ENCODE measurements around the gene PDZRN3. TPM values are rescaled to one million over a fixed set of nuclear protein-coding genes. Genes with fewer than 3 reads are reported as not detected.

Gene PDZRN3
- total and polyA plus RNA-seq, 2 experiments from 2014 or later, result 22.3 to 35.6 TPM

- 55 to 66% methylated on average over 2 of the region's 2 CpGs for WGBS, 2 experiments (ENCODE audit: low coverage in 1 of 2, low lambda C conversion rate in 2 of 2, missing lambda C conversion rate in 2 of 2)
- no peaks in the 10 kb centered on the region for H3K9me3 ChIP-seq (ENCODE audit: low read depth)
- H3K36me3 ChIP-seq (ENCODE audit: low read depth), result no peaks in the 10 kb centered on the region; the same call in 1 of the 2 replicates
- no peak overlapping the region for H3K27ac ChIP-seq
- H3K79me2 ChIP-seq (ENCODE audit: insufficient read depth), result peaks cover 91% of the 10 kb centered on the region
- DNase-seq, result no peak
- peaks cover 18% of the 10 kb centered on the region for H3K4me1 ChIP-seq (ENCODE audit: insufficient read depth)
- H2AFZ ChIP-seq, result no peak overlapping the region
- H3K9me2 ChIP-seq (ENCODE audit: insufficient read depth), result no peaks in the 10 kb centered on the region
- in situ Hi-C loops (cut with MboI), result no loop called here
- H4K20me1 ChIP-seq (ENCODE audit: insufficient read depth), result no peaks in the 10 kb centered on the region
- no peak overlapping the region for H3K9ac ChIP-seq
- peaks cover 19% of the 10 kb centered on the region for H3F3A ChIP-seq (ENCODE audit: insufficient read depth)
- H3K27me3 ChIP-seq (replicated peaks; ENCODE audit: insufficient read depth), result no peaks in the 10 kb centered on the region
- H3K4me3 ChIP-seq, result no peak overlapping the region
- H3K4me2 ChIP-seq (ENCODE audit: unreplicated experiment), result no peak overlapping the region
- TF ChIP-seq EZH2 (IDR thresholded peaks at IDR 0.05; ENCODE audit: insufficient read depth, poor library complexity, severe bottlenecking) (no peak), EZH2phosphoT487 (IDR thresholded peaks at IDR 0.05; ENCODE audit: insufficient read depth, low read depth) (no peak)
Measured at GRCh38 chr3:73538486-73538885, 86.3 kb downstream of the PDZRN3 start.

GRCh38 chr3:73536952-73537351, 87.8 kb downstream of the PDZRN3 start:
- Histone ChIP-seq H3K36me3 (ENCODE audit: low read depth) (no peaks in the 10 kb centered on the region; the same call in 1 of the 2 replicates), H2AFZ (no peak overlapping the region), H3K27me3 (replicated peaks; ENCODE audit: insufficient read depth) (no peaks in the 10 kb centered on the region), H3K4me3 (no peak overlapping the region), H3K9me2 (ENCODE audit: insufficient read depth) (no peaks in the 10 kb centered on the region), H3K4me1 (ENCODE audit: insufficient read depth) (peaks cover 17% of the 10 kb centered on the region), H4K20me1 (ENCODE audit: insufficient read depth) (no peaks in the 10 kb centered on the region), H3K9me3 (ENCODE audit: low read depth) (no peaks in the 10 kb centered on the region), H3K4me2 (ENCODE audit: unreplicated experiment) (no peak overlapping the region), H3K9ac (no peak overlapping the region), H3F3A (ENCODE audit: insufficient read depth) (peaks cover 19% of the 10 kb centered on the region), H3K27ac (no peak overlapping the region), H3K79me2 (ENCODE audit: insufficient read depth) (peaks cover 91% of the 10 kb centered on the region)
- TF ChIP-seq EZH2phosphoT487 (IDR thresholded peaks at IDR 0.05; ENCODE audit: insufficient read depth, low read depth) (no peak), EZH2 (IDR thresholded peaks at IDR 0.05; ENCODE audit: insufficient read depth, poor library complexity, severe bottlenecking) (no peak)
- no peak for DNase-seq
- in situ Hi-C loops (cut with MboI), result no loop called here

GRCh38 chr3:73536336-73536895, 88.3 kb downstream of the PDZRN3 start:
- Histone ChIP-seq H3K9me3 (ENCODE audit: low read depth) (no peaks in the 10 kb centered on the region), H3K27ac (no peak overlapping the region), H2AFZ (no peak overlapping the region), H3K9ac (no peak overlapping the region), H3K27me3 (replicated peaks; ENCODE audit: insufficient read depth) (no peaks in the 10 kb centered on the region), H4K20me1 (ENCODE audit: insufficient read depth) (no peaks in the 10 kb centered on the region), H3K4me1 (ENCODE audit: insufficient read depth) (peaks cover 12% of the 10 kb centered on the region), H3K36me3 (ENCODE audit: low read depth) (no peaks in the 10 kb centered on the region; the same call in 1 of the 2 replicates), H3F3A (ENCODE audit: insufficient read depth) (peaks cover 13% of the 10 kb centered on the region), H3K4me2 (ENCODE audit: unreplicated experiment) (no peak overlapping the region), H3K9me2 (ENCODE audit: insufficient read depth) (no peaks in the 10 kb centered on the region), H3K79me2 (ENCODE audit: insufficient read depth) (peaks cover 91% of the 10 kb centered on the region), H3K4me3 (no peak overlapping the region)
- in situ Hi-C loops (cut with MboI), result no loop called here
- 63 to 68% methylated on average over 4 of the region's 4 CpGs for WGBS, 2 experiments (ENCODE audit: low coverage in 1 of 2, low lambda C conversion rate in 2 of 2, missing lambda C conversion rate in 2 of 2)
- no peak for TF ChIP-seq EZH2phosphoT487 (IDR thresholded peaks at IDR 0.05; ENCODE audit: insufficient read depth, low read depth)
- TF ChIP-seq EZH2 (IDR thresholded peaks at IDR 0.05; ENCODE audit: insufficient read depth, poor library complexity, severe bottlenecking), result no peak
- no peak for DNase-seq

- TF ChIP-seq EZH2 (IDR thresholded peaks at IDR 0.05; ENCODE audit: insufficient read depth, poor library complexity, severe bottlenecking) (no peak), EZH2phosphoT487 (IDR thresholded peaks at IDR 0.05; ENCODE audit: insufficient read depth, low read depth) (no peak)
- in situ Hi-C loops (cut with MboI), result no loop called here
- H3K4me3 ChIP-seq, result no peak overlapping the region
- no peaks in the 10 kb centered on the region; the same call in 1 of the 2 replicates for H3K36me3 ChIP-seq (ENCODE audit: low read depth)
- H4K20me1 ChIP-seq (ENCODE audit: insufficient read depth), result no peaks in the 10 kb centered on the region
- H3K9me3 ChIP-seq (ENCODE audit: low read depth), result no peaks in the 10 kb centered on the region
- no peaks in the 10 kb centered on the region for H3K9me2 ChIP-seq (ENCODE audit: insufficient read depth)
- no peaks in the 10 kb centered on the region for H3K27me3 ChIP-seq (replicated peaks; ENCODE audit: insufficient read depth)
- H3K27ac ChIP-seq, result no peak overlapping the region
- no peak overlapping the region for H3K4me2 ChIP-seq (ENCODE audit: unreplicated experiment)
- no peak overlapping the region for H3K9ac ChIP-seq
- DNase-seq, result no peak
- peaks cover 96% of the 10 kb centered on the region for H3K79me2 ChIP-seq (ENCODE audit: insufficient read depth)
- peaks cover 7% of the 10 kb centered on the region for H3K4me1 ChIP-seq (ENCODE audit: insufficient read depth)
- no peak overlapping the region for H2AFZ ChIP-seq
- peaks cover 8% of the 10 kb centered on the region for H3F3A ChIP-seq (ENCODE audit: insufficient read depth)
Measured at GRCh38 chr3:73535931-73536330, 88.8 kb downstream of the PDZRN3 start.

GRCh38 chr3:73535137-73535536, 89.6 kb downstream of the PDZRN3 start:
- Histone ChIP-seq H3F3A (ENCODE audit: insufficient read depth) (peaks cover 6% of the 10 kb centered on the region; the same call in 1 of the 2 replicates), H3K9me2 (ENCODE audit: insufficient read depth) (no peaks in the 10 kb centered on the region), H3K4me3 (no peak overlapping the region), H3K4me2 (ENCODE audit: unreplicated experiment) (no peak overlapping the region), H4K20me1 (ENCODE audit: insufficient read depth) (no peaks in the 10 kb centered on the region), H2AFZ (no peak overlapping the region), H3K27ac (no peak overlapping the region), H3K4me1 (ENCODE audit: insufficient read depth) (peaks cover 4% of the 10 kb centered on the region), H3K27me3 (replicated peaks; ENCODE audit: insufficient read depth) (no peaks in the 10 kb centered on the region), H3K9ac (no peak overlapping the region), H3K79me2 (ENCODE audit: insufficient read depth) (peaks cover 98% of the 10 kb centered on the region), H3K9me3 (ENCODE audit: low read depth) (no peaks in the 10 kb centered on the region), H3K36me3 (ENCODE audit: low read depth) (no peaks in the 10 kb centered on the region; the same call in 1 of the 2 replicates)
- no peak for TF ChIP-seq EZH2 (IDR thresholded peaks at IDR 0.05; ENCODE audit: insufficient read depth, poor library complexity, severe bottlenecking)
- TF ChIP-seq EZH2phosphoT487 (IDR thresholded peaks at IDR 0.05; ENCODE audit: insufficient read depth, low read depth), result no peak
- in situ Hi-C loops (cut with MboI), result no loop called here
- no peak for DNase-seq
